ENCODE results near the gene SOBP.

DNA sequence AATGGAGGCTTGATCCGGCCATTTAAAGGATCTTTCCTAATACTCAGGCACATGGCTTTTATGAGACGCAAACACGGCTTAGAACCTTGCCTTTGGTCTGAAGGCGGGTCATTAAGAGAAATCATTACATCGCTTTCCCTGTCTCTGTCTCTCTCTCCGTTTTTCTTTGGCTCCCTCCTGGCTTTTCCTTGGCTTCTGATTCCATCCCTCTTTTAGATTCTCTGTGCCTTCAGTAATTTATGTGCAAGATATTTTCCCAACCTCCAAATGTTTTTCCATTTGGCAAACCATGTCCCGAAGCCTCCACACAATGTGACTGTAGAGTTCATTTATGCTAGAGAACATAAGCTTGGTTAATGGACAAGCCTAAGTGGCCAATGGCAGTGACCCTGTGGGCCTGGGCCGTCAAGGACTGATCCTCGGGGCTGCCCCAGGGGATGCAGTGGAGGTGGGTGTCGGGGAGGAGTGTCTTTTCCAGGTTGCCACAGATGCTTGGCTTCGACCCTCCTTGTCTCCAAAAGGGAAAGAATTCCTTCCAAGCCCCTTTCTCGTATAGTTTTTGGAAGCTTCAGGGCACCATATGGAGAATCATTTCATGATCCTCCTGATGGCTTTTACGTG lies 177.2 kb downstream of the SOBP start:
- TF ChIP-seq CTCF (IDR thresholded peaks at IDR 0.05) (no peak), POLR2A (IDR thresholded peaks at IDR 0.05) (no peak)

All from breast epithelium (tissue), 3 donors.